ENCODE data around the gene ANKRD52. TPM values are rescaled to one million over a fixed set of nuclear protein-coding genes. Genes with fewer than 3 reads are reported as not detected.

ANKRD52 gene
- total RNA-seq (2022; extraction: Qiagen RNA extraction) = 33.6 to 47.3 TPM (median 45.6 TPM) in 5 replicates

GRCh38 chr12:56258068-56258819 is at the start of gene ANKRD52:
Gene ANKRD52 (minus strand): TSS chr12:56258384. CDS start chr12:56258269, 115 bp downstream.

GRCh38 chr12:56299853-56300643 is 41.9 kb upstream of the ANKRD52 start, which contains the start of gene CS:
Gene CS (minus strand): TSS chr12:56300330. CDS start chr12:56300201, 129 bp downstream.

GRCh38 chr12:56266693-56267442 is 8.7 kb upstream of the ANKRD52 start, which contains the start of gene COQ10A:
Gene COQ10A (plus strand): TSS chr12:56266942. CDS start chr12:56267119, 177 bp downstream.

GRCh38 chr12:56229916-56230431 is 28.2 kb downstream of the ANKRD52 start, which contains the start of gene SLC39A5:
Gene SLC39A5 (plus strand): TSS chr12:56230051. CDS start chr12:56231275, 1,224 bp downstream.

GRCh38 chr12:56224102-56224701 is 34.0 kb downstream of the ANKRD52 start, which contains the start of gene NABP2:
Gene NABP2 (plus strand): TSS chr12:56224342. CDS start chr12:56224857, 515 bp downstream.

GRCh38 chr12:56221757-56222530 is 36.2 kb downstream of the ANKRD52 start, which contains the start of gene RNF41:
Gene RNF41 (minus strand): TSS chr12:56221922. CDS start chr12:56214047, 7,875 bp downstream.

GRCh38 chr12:56189099-56189917 is 68.9 kb downstream of the ANKRD52 start, which contains the start of gene SMARCC2:
Gene SMARCC2 (minus strand): TSS chr12:56189483. CDS start chr12:56189461, 22 bp downstream.

Other genes with a start within 250 kb of the ANKRD52 start
- 2.0 to 3.0 TPM (median 2.8 TPM) in 5 replicates for gene IKZF4, start 237.3 kb downstream of the ANKRD52 start, total RNA-seq (2022; extraction: Qiagen RNA extraction)
- 669 to 784 TPM (median 751 TPM) in 5 replicates for gene RPS26, start 216.5 kb downstream of the ANKRD52 start, total RNA-seq (2022; extraction: Qiagen RNA extraction)
- gene ERBB3, start 178.2 kb downstream of the ANKRD52 start, total RNA-seq (2022; extraction: Qiagen RNA extraction) = 1.2 to 2.1 TPM (median 1.9 TPM) in 5 replicates
- 278 to 323 TPM (median 296 TPM) in 5 replicates for gene PA2G4, start 153.8 kb downstream of the ANKRD52 start, total RNA-seq (2022; extraction: Qiagen RNA extraction)
- 5,582 to 6,195 TPM (median 5,751 TPM) in 5 replicates for gene RPL41, start 141.8 kb downstream of the ANKRD52 start, total RNA-seq (2022; extraction: Qiagen RNA extraction)
- 2.3 to 4.3 TPM (median 3.8 TPM) in 5 replicates for gene ZC3H10, start 140.1 kb downstream of the ANKRD52 start, total RNA-seq (2022; extraction: Qiagen RNA extraction)
- 64.8 to 72.3 TPM (median 67.4 TPM) in 5 replicates for gene ESYT1, start 130.1 kb downstream of the ANKRD52 start, total RNA-seq (2022; extraction: Qiagen RNA extraction)
- 78.6 to 81.2 TPM (median 79.0 TPM) in 5 replicates for gene MYL6B, start 105.8 kb downstream of the ANKRD52 start, total RNA-seq (2022; extraction: Qiagen RNA extraction)
- 2,090 to 3,072 TPM (median 2,247 TPM) in 5 replicates for gene MYL6, start 100.0 kb downstream of the ANKRD52 start, total RNA-seq (2022; extraction: Qiagen RNA extraction)
- gene SMARCC2, start 68.9 kb downstream of the ANKRD52 start, total RNA-seq (2022; extraction: Qiagen RNA extraction) = 27.6 to 36.1 TPM (median 33.0 TPM) in 5 replicates
- 21.8 to 27.4 TPM (median 25.1 TPM) in 5 replicates for gene RNF41, start 36.5 kb downstream of the ANKRD52 start, total RNA-seq (2022; extraction: Qiagen RNA extraction)
- gene NABP2, start 34.0 kb downstream of the ANKRD52 start, total RNA-seq (2022; extraction: Qiagen RNA extraction) = 56.6 to 61.3 TPM (median 57.8 TPM) in 5 replicates
- gene SLC39A5, start 28.3 kb downstream of the ANKRD52 start, total RNA-seq (2022; extraction: Qiagen RNA extraction) = not detected in 5 replicates
- gene COQ10A, start 8.6 kb upstream of the ANKRD52 start, total RNA-seq (2022; extraction: Qiagen RNA extraction) = 15.2 to 17.4 TPM (median 16.5 TPM) in 5 replicates
- 145 to 174 TPM (median 156 TPM) in 5 replicates for gene CS, start 41.9 kb upstream of the ANKRD52 start, total RNA-seq (2022; extraction: Qiagen RNA extraction)
- 120 to 149 TPM (median 142 TPM) in 5 replicates for gene CNPY2, start 57.6 kb upstream of the ANKRD52 start, total RNA-seq (2022; extraction: Qiagen RNA extraction)
- 10.8 to 22.0 TPM (median 14.5 TPM) in 5 replicates for gene PAN2, start 75.6 kb upstream of the ANKRD52 start, total RNA-seq (2022; extraction: Qiagen RNA extraction)
- gene IL23A, start 80.5 kb upstream of the ANKRD52 start, total RNA-seq (2022; extraction: Qiagen RNA extraction) = 0.22 to 0.64 TPM (median 0.33 TPM) in 5 replicates
- gene STAT2, start 101.7 kb upstream of the ANKRD52 start, total RNA-seq (2022; extraction: Qiagen RNA extraction) = 9.5 to 13.7 TPM (median 12.0 TPM) in 5 replicates
- not detected in 5 replicates for gene APOF, start 104.5 kb upstream of the ANKRD52 start, total RNA-seq (2022; extraction: Qiagen RNA extraction)
- 31.7 to 38.8 TPM (median 36.6 TPM) in 5 replicates for gene TIMELESS, start 191.0 kb upstream of the ANKRD52 start, total RNA-seq (2022; extraction: Qiagen RNA extraction)
- 0.13 to 0.32 TPM (median 0.23 TPM) in 4 of 5 replicates, not detected in the other for gene MIP, start 196.3 kb upstream of the ANKRD52 start, total RNA-seq (2022; extraction: Qiagen RNA extraction)
- gene SPRYD4, start 210.2 kb upstream of the ANKRD52 start, total RNA-seq (2022; extraction: Qiagen RNA extraction) = 1.7 to 1.9 TPM (median 1.8 TPM) in 5 replicates
- gene GLS2, start 229.8 kb upstream of the ANKRD52 start, total RNA-seq (2022; extraction: Qiagen RNA extraction) = 0.13 to 0.24 TPM (median 0.16 TPM) in 3 of 5 replicates, not detected in the others